Stimulated activated CD8-positive, alpha-beta memory T cell treated with anti-CD3 and anti-CD28 coated beads, Interleukin-2, amount 100 ng/mL, for 1 hour (primary cell): ENCODE data around the gene LRRC23.
"Not testable (repeated sequence)": the region's sequence is repeated elsewhere in the genome, so short reads cannot be mapped to it uniquely, and the experiment has no call there.

Source experiments
- DNase-seq, 2 donors: peaks; one replicate each; pipeline ENCODE4 v3.0.0-alpha.2; 2020; ENCODE audit warnings: low read depth in 2 of 2

LRRC23 gene

GRCh38 chr12:6902448-6902847, 2.2 kb upstream of the LRRC23 start:
- no peak for DNase-seq

GRCh38 chr12:6903722-6904121, 900 bp upstream of the LRRC23 start:
- no peak for DNase-seq

- no peak for DNase-seq
These were observed 905 bp downstream of the LRRC23 start for GRCh38 chr12:6905414-6906040.

GRCh38 chr12:6908141-6908540, 3.5 kb downstream of the LRRC23 start:
- not testable (repeated sequence) for DNase-seq

- no peak for DNase-seq
These were observed 5.0 kb downstream of the LRRC23 start for GRCh38 chr12:6909421-6910145.

GRCh38 chr12:6912164-6912935, 7.7 kb downstream of the LRRC23 start:
- no peak for DNase-seq

- DNase-seq = peak; percentile 68 to 73
These were observed 9.8 kb downstream of the LRRC23 start, which contains the start of gene ENO2 for GRCh38 chr12:6914246-6914946. TSS of gene ENO2 (plus strand) at chr12:6914580. CDS start at chr12:6915833, 1,253 bp downstream.

GRCh38 chr12:6914947-6915788, 10.5 kb downstream of the LRRC23 start:
- DNase-seq = no peak

- DNase-seq = no peak
These were observed 11.2 kb downstream of the LRRC23 start for GRCh38 chr12:6915789-6916285.

GRCh38 chr12:6916426-6917200, 12.0 kb downstream of the LRRC23 start:
- DNase-seq = no peak

GRCh38 chr12:6917491-6918231, 13.0 kb downstream of the LRRC23 start:
- no peak for DNase-seq

GRCh38 chr12:6919588-6919987, 15.0 kb downstream of the LRRC23 start:
- DNase-seq = no peak

GRCh38 chr12:6921539-6921938, 16.9 kb downstream of the LRRC23 start:
- no peak for DNase-seq

GRCh38 chr12:6921996-6922946, 17.6 kb downstream of the LRRC23 start:
- DNase-seq = no peak

GRCh38 chr12:6923003-6923732, 18.5 kb downstream of the LRRC23 start:
- DNase-seq = no peak

GRCh38 chr12:6923851-6924250, 19.2 kb downstream of the LRRC23 start:
- DNase-seq = no peak

GRCh38 chr12:6925239-6925539, 20.6 kb downstream of the LRRC23 start:
- no peak for DNase-seq
